IMR-90 (cell line): ENCODE data around the gene SPATA31E1. TPM values are rescaled to one million over a fixed set of nuclear protein-coding genes. Genes with fewer than 3 reads are reported as not detected.

Experiments used
- ATAC-seq: fragments of 200-7000 bp; cut with Tn5 transposase; 2 replicates; pipeline ENCODE4 v1.9.1; 2020; ENCODE audit warnings: low read depth, mild to moderate bottlenecking, moderate library complexity
- BruUV-seq: library from RNA; stranded (reverse); fragments of 400-500 nt; replicated peaks from 2 replicates; lab custom pipeline; 2021; lab: Mats Ljungman, UMichigan
- CTCF ChIA-PET: fragments of 300-600 bp; formaldehyde crosslinking; extraction: SDS; loops from one replicate; lab custom pipeline; 2021; ENCODE audit warnings: antibody characterized with exemption; lab: Yijun Ruan, JAX
- POLR2A ChIA-PET: fragments of 300-600 bp; sonication (Branson Sonifier 250); formaldehyde crosslinking; loops from one replicate; lab custom pipeline; 2022; ENCODE audit warnings: antibody characterized with exemption; ENCODE audit not compliant: unreplicated experiment; lab: Charles Lee
- DNase-seq: peaks from one replicate; pipeline ENCODE4 v3.0.0; 2013
- H2AFZ ChIP-seq: replicated peaks from 2 replicates; pipeline ENCODE3; 2013; ENCODE audit warnings: low read length, mild to moderate bottlenecking; ENCODE audit not compliant: poor library complexity
- H2AK5ac ChIP-seq: 2 replicates; pipeline ENCODE4 v1.6.1; 2013; ENCODE audit warnings: low read depth, low read length, inconsistent platforms
- H2AK9ac ChIP-seq: replicated peaks from 2 replicates; pipeline ENCODE3; 2013; ENCODE audit warnings: mild to moderate bottlenecking, low read depth, low read length, moderate library complexity; ENCODE audit not compliant: poor library complexity
- H2BK120ac ChIP-seq: 2 replicates; pipeline ENCODE4 v1.6.1; 2013; ENCODE audit warnings: low read depth, low read length, inconsistent platforms
- H2BK15ac ChIP-seq: 3 replicates; pipeline ENCODE4 v1.6.1; 2013; ENCODE audit warnings: low read depth, low read length, inconsistent platforms
- H2BK20ac ChIP-seq: 2 replicates; pipeline ENCODE4 v1.6.1; 2013; ENCODE audit warnings: low read depth, mild to moderate bottlenecking, inconsistent platforms, low read length, moderate library complexity
- H2BK5ac ChIP-seq: 2 replicates; pipeline ENCODE4 v1.6.1; 2013; ENCODE audit warnings: mild to moderate bottlenecking, low read depth, low read length, inconsistent platforms; ENCODE audit not compliant: poor library complexity, severe bottlenecking
- H3K14ac ChIP-seq: replicated peaks from 2 replicates; pipeline ENCODE4 v1.6.1; 2013; ENCODE audit warnings: low read depth, low read length, inconsistent platforms
- H3K18ac ChIP-seq: 2 replicates; pipeline ENCODE4 v1.6.1; 2013; ENCODE audit warnings: low read depth, low read length, control low read depth
- H3K23ac ChIP-seq: 2 replicates; pipeline ENCODE4 v1.6.1; 2013; ENCODE audit warnings: low read depth, low read length, inconsistent platforms
- H3K27ac ChIP-seq: 2 replicates; pipeline ENCODE4 v1.5.1; 2013; ENCODE audit warnings: mild to moderate bottlenecking, control low read depth, low read length; ENCODE audit not compliant: insufficient read depth
- H3K27me3 ChIP-seq: 2 replicates; pipeline ENCODE4 v1.6.1; 2013; ENCODE audit warnings: low read length; ENCODE audit not compliant: control insufficient read depth, insufficient read depth
- H3K36me3 ChIP-seq: 2 replicates; pipeline ENCODE4 v1.6.1; 2013; ENCODE audit warnings: low read length, mixed read lengths; ENCODE audit not compliant: control insufficient read depth, insufficient read depth
- H3K4ac ChIP-seq: 2 replicates; pipeline ENCODE4 v1.6.1; 2013; ENCODE audit warnings: low read depth, low read length, inconsistent platforms
- H3K4me1 ChIP-seq: 2 replicates; pipeline ENCODE4 v1.6.1; 2013; ENCODE audit warnings: low read length, mixed read lengths; ENCODE audit not compliant: control insufficient read depth, insufficient read depth
- H3K4me2 ChIP-seq: 2 replicates; pipeline ENCODE4 v1.6.1; 2013; ENCODE audit warnings: low read depth, mild to moderate bottlenecking, control low read depth, low read length, moderate library complexity
- H3K4me3 ChIP-seq: 2 replicates; pipeline ENCODE4 v1.5.1; 2013; ENCODE audit warnings: low read depth, mild to moderate bottlenecking, control low read depth, low read length, moderate library complexity; ENCODE audit not compliant: insufficient read depth
- H3K56ac ChIP-seq: 2 replicates; pipeline ENCODE4 v1.6.1; 2013; ENCODE audit warnings: low read length, inconsistent platforms; ENCODE audit not compliant: insufficient read depth; ENCODE audit errors: extremely low read depth
- H3K79me1 ChIP-seq, 2 experiments: 2 replicates each; pipeline ENCODE4 v1.6.1; 2013; ENCODE audit warnings: low read length in 2 of 2, inconsistent platforms in 1 of 2, low read depth in 1 of 2
- H3K9ac ChIP-seq: 2 replicates; pipeline ENCODE4 v1.6.1; 2013; ENCODE audit warnings: low read depth, low read length, control low read depth
- H3K9me1 ChIP-seq: 2 replicates; pipeline ENCODE4 v1.6.1; 2013; ENCODE audit warnings: low read length, inconsistent platforms; ENCODE audit not compliant: insufficient read depth
- H3K9me3 ChIP-seq: 2 replicates; pipeline ENCODE4 v1.6.1; 2013; ENCODE audit warnings: low read length; ENCODE audit not compliant: control insufficient read depth, insufficient read depth
- H4K20me1 ChIP-seq: 2 replicates; pipeline ENCODE4 v1.6.1; 2013; ENCODE audit warnings: low read length, inconsistent platforms; ENCODE audit not compliant: insufficient read depth
- H4K5ac ChIP-seq: 2 replicates; pipeline ENCODE4 v1.6.1; 2013; ENCODE audit warnings: mild to moderate bottlenecking, low read depth, low read length, control low read depth
- H4K8ac ChIP-seq, 2 experiments: 2 replicates each; pipeline ENCODE4 v1.6.1; 2013; ENCODE audit warnings: low read depth in 2 of 2, low read length in 2 of 2, control low read depth in 1 of 2, inconsistent platforms in 1 of 2
- H4K91ac ChIP-seq: 2 replicates; pipeline ENCODE4 v1.6.1; 2013; ENCODE audit warnings: low read depth, low read length, inconsistent platforms; ENCODE audit not compliant: insufficient read depth
- BHLHE40 ChIP-seq: fragments of 150-350 bp; IDR thresholded peaks from 2 replicates; pipeline ENCODE4 v1.6.1; 2016; ENCODE audit warnings: mild to moderate bottlenecking, low read depth, low read length
- CEBPB ChIP-seq: IDR thresholded peaks from 2 replicates; pipeline ENCODE4 v1.6.1; 2012; ENCODE audit warnings: low read depth, low read length, improper control_type of control experiment
- CHD1 ChIP-seq: IDR thresholded peaks from 2 replicates; pipeline ENCODE4 v1.6.1; 2012; ENCODE audit warnings: low read depth, low read length, improper control_type of control experiment
- ELK1 ChIP-seq: fragments of 150-350 bp; IDR thresholded peaks from 2 replicates; pipeline ENCODE4 v1.6.1; 2016; ENCODE audit warnings: low read depth, mild to moderate bottlenecking, low read length, moderate library complexity, borderline replicate concordance
- FOS ChIP-seq: fragments of 150-350 bp; IDR thresholded peaks from 2 replicates; pipeline ENCODE4 v1.6.1; 2016; ENCODE audit warnings: low read depth, low read length
- MAFK ChIP-seq: IDR thresholded peaks from 2 replicates; pipeline ENCODE4 v1.6.1; 2012; ENCODE audit warnings: low read depth, low read length, improper control_type of control experiment
- MAZ ChIP-seq: IDR thresholded peaks from 2 replicates; pipeline ENCODE4 v1.6.1; 2012; ENCODE audit warnings: low read depth, mild to moderate bottlenecking, low read length, improper control_type of control experiment, moderate library complexity, borderline replicate concordance
- MXI1 ChIP-seq: IDR thresholded peaks from 2 replicates; pipeline ENCODE4 v1.6.1; 2012; ENCODE audit warnings: low read depth, mild to moderate bottlenecking, low read length, moderate library complexity, borderline replicate concordance
- NFE2L2 ChIP-seq: fragments of 150-350 bp; IDR thresholded peaks from 2 replicates; pipeline ENCODE4 v1.6.1; 2016; ENCODE audit warnings: low read depth, mild to moderate bottlenecking, low read length
- POLR2A ChIP-seq: IDR thresholded peaks from 2 replicates; pipeline ENCODE4 v1.6.1; 2012; ENCODE audit warnings: mild to moderate bottlenecking, low read depth, low read length
- RAD21 ChIP-seq: IDR thresholded peaks from 2 replicates; pipeline ENCODE4 v1.6.1; 2012; ENCODE audit warnings: low read length, improper control_type of control experiment
- RCOR1 ChIP-seq: IDR thresholded peaks from 2 replicates; pipeline ENCODE4 v1.6.1; 2012; ENCODE audit warnings: mild to moderate bottlenecking, low read length, improper control_type of control experiment; ENCODE audit not compliant: insufficient replicate concordance
- RFX5 ChIP-seq: IDR thresholded peaks from 2 replicates; pipeline ENCODE4 v1.8.0; 2012; ENCODE audit warnings: low read depth, mild to moderate bottlenecking, low read length, moderate library complexity
- SMC3 ChIP-seq: fragments of 150-350 bp; IDR thresholded peaks from 2 replicates; pipeline ENCODE4 v1.6.1; 2016; ENCODE audit warnings: low read depth, mild to moderate bottlenecking, antibody characterized with exemption, low read length, moderate library complexity
- WGBS, 2 experiments: methylation state at CpG; one replicate each; pipeline versions ENCODE4 v1.1.5 to v1.1.7; 2013; ENCODE audit warnings: missing lambda C conversion rate in 2 of 2; ENCODE audit not compliant: insufficient read length in 1 of 2; ENCODE audit errors: extremely low coverage in 2 of 2; 5-methylcytosine and 5-hydroxymethylcytosine counted together
- dilution Hi-C: fragments of 300-500 bp; cut with HindIII; formaldehyde crosslinking; loops from one replicate; pipeline ENCODE4 v1.14.3; 2018; ENCODE audit warnings: low sequenced_read_pairs; ENCODE audit not compliant: unreplicated experiment
- in situ Hi-C: fragments of 300-500 bp; cut with MboI; formaldehyde crosslinking; loops from 3 replicates; pipeline ENCODE4 v1.14.3; 2019; ENCODE audit warnings: low sequenced_read_pairs, inconsistent platforms, mixed read lengths
- intact Hi-C: fragments of 100-400 bp; cut with micrococcal nuclease; formaldehyde crosslinking; loops from 2 replicates; pipeline ENCODE4 v1.10.0; 2022
- polyA plus RNA-seq, 3 experiments: library from polyadenylated mRNA; depleted of rRNA; stranded (reverse); fragments of >200 nt; gene quantifications; 2 replicates each; pipeline ENCODE4 v1.2.3, GENCODE V29; 2012; ENCODE audit warnings: low replicate concordance in 1 of 3
- total RNA-seq: library from RNA; depleted of rRNA; stranded (reverse); fragments of >200 nt; gene quantifications from 2 replicates; pipeline ENCODE4 v1.2.3, GENCODE V29; 2012

SPATA31E1 gene
- total and polyA plus RNA-seq, 2 of the 4 experiments (the other 2 are of a cell fraction): 0.03 TPM; not detected in 1

DNA sequence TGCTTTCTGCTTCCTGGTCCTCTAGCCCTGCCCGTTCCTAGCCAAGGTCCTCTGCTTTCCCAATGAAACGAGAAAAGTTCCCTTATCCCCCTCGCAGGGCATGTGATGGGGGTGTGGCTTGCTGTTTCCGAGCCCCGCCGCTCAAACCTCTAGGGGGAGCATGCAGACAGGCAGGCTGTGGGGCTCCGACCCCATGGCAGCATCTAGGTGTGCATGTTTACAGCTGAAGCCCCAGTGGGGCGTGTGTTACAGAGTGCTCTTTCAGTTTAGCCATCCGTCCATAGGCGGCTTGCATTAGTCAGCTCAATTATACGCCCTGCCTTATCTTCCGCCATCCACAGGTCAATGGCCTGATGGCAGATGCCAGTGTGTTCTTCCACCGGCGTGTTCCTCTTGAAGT is 48.3 kb upstream of the SPATA31E1 start:
- H2BK120ac ChIP-seq: no peak overlapping the region
- in situ Hi-C loops: no loop called here

More for the DNA sequence above, 48.3 kb upstream of the SPATA31E1 start:
- H3K9me1 ChIP-seq: no peaks in the 10 kb centered on the region; the same call in 1 of the 2 replicates
- H3K4me2 ChIP-seq: no peak overlapping the region
- no peaks in the 10 kb centered on the region for H3K4me1 ChIP-seq
- H2BK15ac ChIP-seq: no peak overlapping the region
- POLR2A ChIA-PET: no interaction called here
- H3K27me3 ChIP-seq: peaks cover 13% of the 10 kb centered on the region
- DNase-seq: no peak
- H3K9me3 ChIP-seq: no peaks in the 10 kb centered on the region
- no peak overlapping the region for H2AK5ac ChIP-seq
- no peaks in the 10 kb centered on the region for H3K79me1 ChIP-seq
- intact Hi-C loops (no loop called here), dilution Hi-C loops (no loop called here)
- H2BK5ac ChIP-seq: no peak overlapping the region
- no peak overlapping the region for H2AK9ac ChIP-seq
- H3K14ac ChIP-seq: no peak overlapping the region
- CTCF ChIA-PET: no interaction called here
- H3K4ac ChIP-seq: no peak overlapping the region
- H3K27ac ChIP-seq: no peak overlapping the region
- no peak overlapping the region for H3K18ac ChIP-seq
- no peak overlapping the region for H3K23ac ChIP-seq
- H3K9ac ChIP-seq: no peak overlapping the region
- no peak overlapping the region for H2BK20ac ChIP-seq
- H3K36me3 ChIP-seq: no peaks in the 10 kb centered on the region
- no peak overlapping the region for H4K5ac ChIP-seq
- H3K4me3 ChIP-seq: no peak overlapping the region
- no peak overlapping the region for H4K91ac ChIP-seq
- no peak overlapping the region for H3K56ac ChIP-seq
- TF ChIP-seq MAFK: no peak
- TF ChIP-seq SMC3: no peak
- TF ChIP-seq BHLHE40: no peak
- TF ChIP-seq MAZ: no peak
- no peak for TF ChIP-seq RAD21
- TF ChIP-seq FOS: no peak
- no peak for TF ChIP-seq CEBPB
- no peak for TF ChIP-seq NFE2L2
- TF ChIP-seq RFX5: no peak
- TF ChIP-seq ELK1: no peak
- TF ChIP-seq RCOR1: no peak
- TF ChIP-seq MXI1: no peak
- TF ChIP-seq POLR2A: no peak
- TF ChIP-seq CHD1: no peak
- BruUV-seq: no TSS peak
- WGBS, 2 experiments: 74% methylated on average over 8 of the region's 14 CpGs; no CpG with 5 or more reads in 1 of the 2 experiments
- ATAC-seq: no peak
- no peak overlapping the region for H4K8ac ChIP-seq
- no peak overlapping the region for H2AFZ ChIP-seq
- no peaks in the 10 kb centered on the region for H4K20me1 ChIP-seq
